Prostate gland (tissue), 2 donors: Measurements from ENCODE around the gene PHB1. TPM values are rescaled to one million over a fixed set of nuclear protein-coding genes. Genes with fewer than 3 reads are reported as not detected.

ENCODE experiments used
- DNase-seq: peaks from one replicate; pipeline ENCODE4 v3.0.0-alpha.2; 2019; ENCODE audit warnings: low spot score
- H3K27ac ChIP-seq, 2 donors: fragments of 200-600 bp; sonication (generic); 2 replicates each; pipeline ENCODE4 v1.5.1; 2017 to 2019
- H3K27me3 ChIP-seq: fragments of 200-600 bp; sonication (generic); replicated peaks from 2 replicates; pipeline ENCODE4 v1.5.1; 2019; ENCODE audit not compliant: insufficient read depth
- H3K36me3 ChIP-seq, 2 donors: fragments of 200-600 bp; sonication (generic); 1 replicate in 1 of 2; 2 replicates in 1 of 2; pipeline versions ENCODE4 v1.5.1 to v1.8.1; 2017 to 2019
- H3K4me1 ChIP-seq: fragments of 200-600 bp; sonication (generic); replicated peaks from 2 replicates; pipeline ENCODE4 v1.5.1; 2019
- H3K4me3 ChIP-seq, 2 donors: fragments of 200-600 bp; sonication (generic); 2 replicates each; pipeline ENCODE4 v1.5.1; 2017 to 2019
- H3K9me3 ChIP-seq: fragments of 200-600 bp; sonication (generic); 2 replicates; pipeline ENCODE4 v1.5.1; 2017
- POLR2A ChIP-seq: fragments of 450-650 bp; IDR thresholded peaks from one replicate; pipeline ENCODE4 v1.6.1; 2016; ENCODE audit warnings: antibody characterized with exemption, mild to moderate bottlenecking
- POLR2AphosphoS5 ChIP-seq: sonication (generic); formaldehyde crosslinking; IDR thresholded peaks from one replicate; pipeline ENCODE4 v1.6.1; 2017; ENCODE audit warnings: antibody characterized with exemption
- WGBS: methylation state at CpG from one replicate; pipeline ENCODE4 v1.1.5; 2018; 5-methylcytosine and 5-hydroxymethylcytosine counted together
- intact Hi-C: fragments of 100-400 bp; cut with DNase I; formaldehyde crosslinking; loops from one replicate; pipeline ENCODE4 v1.14.2; 2022
- total RNA-seq, 2 donors: library from RNA; depleted of rRNA; stranded (reverse); fragments of >200 nt; gene quantifications; one replicate each; pipeline ENCODE4 v1.1.0, GENCODE V29; 2016
- TF ChIP-seq, protein P1 (sequence below), 4 experiments: fragments of 200-600 bp in 2 of 4; fragments of 450-650 bp in 2 of 4; sonication (generic) in 2 of 4; IDR thresholded peaks; 1 replicate in 3 of 4; 2 replicates in 1 of 4; pipeline ENCODE4 v1.5.1; 2016 to 2019; ENCODE audit warnings: antibody characterized with exemption in 4 of 4, mild to moderate bottlenecking in 2 of 4, moderate library complexity in 2 of 4

PHB1 gene
- total RNA-seq, 2 donors from 2014 or later: 105 to 135 TPM

DNA sequence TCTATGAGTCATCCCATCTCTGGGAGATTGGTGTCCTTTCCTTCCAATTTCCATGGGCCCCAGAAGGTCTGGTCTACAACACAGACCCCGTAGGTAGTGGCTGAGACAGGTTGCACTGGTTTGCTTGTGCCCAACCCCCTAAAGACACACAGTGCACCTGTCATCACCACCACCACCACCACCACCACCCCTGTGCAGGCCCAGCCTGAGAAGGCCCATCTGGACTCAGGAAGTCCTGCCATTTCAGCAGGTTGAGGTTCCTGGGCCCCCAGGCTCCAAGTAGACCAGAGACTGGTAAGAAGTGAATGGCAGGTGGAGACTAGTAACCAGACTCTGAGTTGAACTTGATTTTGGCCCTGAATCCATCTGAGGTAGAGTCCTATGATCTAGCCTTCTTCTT, 25.9 kb upstream of the PHB1 start:
- intact Hi-C loops: no loop called here
- no peak for TF ChIP-seq POLR2AphosphoS5
- Histone ChIP-seq H3K27ac (no peak overlapping the region), H3K36me3 (no peaks in the 10 kb centered on the region), H3K9me3 (no peaks in the 10 kb centered on the region), H3K27me3 (no peaks in the 10 kb centered on the region), H3K4me1 (no peaks in the 10 kb centered on the region), H3K4me3 (no peak overlapping the region)
- 60% methylated on average over 1 of the region's 1 CpG for WGBS
- DNase-seq: no peak

DNA sequence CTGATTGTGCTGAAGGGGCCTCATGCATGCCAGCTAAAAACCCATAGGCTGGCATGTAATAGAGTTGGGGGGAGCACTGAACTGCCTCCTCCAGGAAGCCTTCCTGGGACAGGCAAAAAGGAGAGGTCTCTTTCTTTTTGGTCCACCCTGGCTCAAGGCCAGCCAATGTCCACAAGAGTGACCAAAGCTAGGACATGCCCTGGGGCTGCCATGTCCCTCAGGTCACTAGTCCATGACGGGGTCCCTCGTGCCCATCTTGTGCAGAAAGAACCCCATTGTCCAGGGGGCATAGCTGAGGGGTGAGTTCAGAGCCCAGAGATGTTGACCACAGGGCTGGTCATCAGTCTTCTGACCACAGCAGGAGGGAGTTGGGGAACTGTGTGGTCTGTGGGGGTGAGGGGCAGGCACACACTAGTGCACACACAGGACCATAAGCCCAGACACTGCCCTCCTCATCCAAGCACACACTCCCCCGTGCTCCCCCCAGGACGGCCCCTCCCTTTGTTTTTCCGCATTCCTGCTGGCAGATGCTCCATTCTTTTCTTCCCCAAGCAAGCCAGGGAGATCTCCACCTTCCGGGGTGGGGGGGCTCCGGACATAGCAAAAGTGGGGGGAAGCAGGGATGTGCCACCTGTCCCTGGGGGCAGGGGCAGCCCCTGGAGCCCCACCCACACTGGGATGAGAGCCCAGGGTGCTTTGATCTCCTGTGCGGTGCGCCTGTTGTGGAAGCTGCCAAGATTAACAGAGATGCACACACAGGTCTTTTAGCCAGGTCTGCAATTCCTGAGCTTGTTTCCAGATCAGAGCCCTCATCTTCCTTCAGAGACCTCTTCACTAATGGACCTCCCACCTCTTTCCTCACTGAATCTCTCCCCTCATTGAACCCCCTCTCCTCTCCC, 25.2 kb upstream of the PHB1 start:
- TF ChIP-seq, protein P1, sequence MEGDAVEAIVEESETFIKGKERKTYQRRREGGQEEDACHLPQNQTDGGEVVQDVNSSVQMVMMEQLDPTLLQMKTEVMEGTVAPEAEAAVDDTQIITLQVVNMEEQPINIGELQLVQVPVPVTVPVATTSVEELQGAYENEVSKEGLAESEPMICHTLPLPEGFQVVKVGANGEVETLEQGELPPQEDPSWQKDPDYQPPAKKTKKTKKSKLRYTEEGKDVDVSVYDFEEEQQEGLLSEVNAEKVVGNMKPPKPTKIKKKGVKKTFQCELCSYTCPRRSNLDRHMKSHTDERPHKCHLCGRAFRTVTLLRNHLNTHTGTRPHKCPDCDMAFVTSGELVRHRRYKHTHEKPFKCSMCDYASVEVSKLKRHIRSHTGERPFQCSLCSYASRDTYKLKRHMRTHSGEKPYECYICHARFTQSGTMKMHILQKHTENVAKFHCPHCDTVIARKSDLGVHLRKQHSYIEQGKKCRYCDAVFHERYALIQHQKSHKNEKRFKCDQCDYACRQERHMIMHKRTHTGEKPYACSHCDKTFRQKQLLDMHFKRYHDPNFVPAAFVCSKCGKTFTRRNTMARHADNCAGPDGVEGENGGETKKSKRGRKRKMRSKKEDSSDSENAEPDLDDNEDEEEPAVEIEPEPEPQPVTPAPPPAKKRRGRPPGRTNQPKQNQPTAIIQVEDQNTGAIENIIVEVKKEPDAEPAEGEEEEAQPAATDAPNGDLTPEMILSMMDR (IDR thresholded peaks at IDR 0.05): no peak
- TF ChIP-seq POLR2AphosphoS5 (no peak), POLR2A (no peak)
- DNase-seq: no peak
- Histone ChIP-seq H3K9me3 (no peaks in the 10 kb centered on the region), H3K4me1 (no peaks in the 10 kb centered on the region), H3K4me3 (no peak overlapping the region), H3K27ac (no peak overlapping the region), H3K36me3 (no peaks in the 10 kb centered on the region), H3K27me3 (no peaks in the 10 kb centered on the region)
- WGBS: 39% methylated on average over 9 of the region's 9 CpGs
- intact Hi-C loops: loop anchor here (5.0 kb wide), 1 partner anchor 117 kb away; no protein-coding TSS in a partner anchor

DNA sequence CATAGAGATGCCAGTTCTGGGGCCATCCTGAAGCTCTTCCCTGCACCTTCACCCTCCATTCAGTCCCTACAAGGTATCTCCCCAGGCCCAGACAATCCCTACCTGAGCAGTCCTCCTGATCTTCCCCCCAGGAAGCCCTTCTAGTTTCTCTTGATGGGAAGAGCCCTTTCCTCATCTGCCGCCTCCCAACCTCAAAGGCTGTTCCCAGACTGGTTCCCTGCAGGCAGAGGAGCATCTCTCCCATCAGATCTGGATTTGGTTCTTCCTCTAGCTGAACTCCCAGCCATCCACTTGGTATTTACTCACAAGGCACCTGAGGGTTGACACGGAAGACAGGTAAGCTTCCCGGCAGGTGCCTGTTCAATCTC, 24.6 kb upstream of the PHB1 start:
- no peak overlapping the region for H3K4me3 ChIP-seq
- H3K4me1 ChIP-seq: no peaks in the 10 kb centered on the region
- H3K36me3 ChIP-seq: no peaks in the 10 kb centered on the region
- no peaks in the 10 kb centered on the region for H3K27me3 ChIP-seq
- 66% methylated on average over 3 of the region's 3 CpGs for WGBS
- no peak for TF ChIP-seq POLR2AphosphoS5
- TF ChIP-seq, protein P1 (IDR thresholded peaks at IDR 0.05): no peak
- no peaks in the 10 kb centered on the region for H3K9me3 ChIP-seq
- no peak for DNase-seq
- H3K27ac ChIP-seq: no peak overlapping the region
- intact Hi-C loops: loop anchor here (5.0 kb wide), 1 partner anchor 118 kb away; no protein-coding TSS in a partner anchor

DNA sequence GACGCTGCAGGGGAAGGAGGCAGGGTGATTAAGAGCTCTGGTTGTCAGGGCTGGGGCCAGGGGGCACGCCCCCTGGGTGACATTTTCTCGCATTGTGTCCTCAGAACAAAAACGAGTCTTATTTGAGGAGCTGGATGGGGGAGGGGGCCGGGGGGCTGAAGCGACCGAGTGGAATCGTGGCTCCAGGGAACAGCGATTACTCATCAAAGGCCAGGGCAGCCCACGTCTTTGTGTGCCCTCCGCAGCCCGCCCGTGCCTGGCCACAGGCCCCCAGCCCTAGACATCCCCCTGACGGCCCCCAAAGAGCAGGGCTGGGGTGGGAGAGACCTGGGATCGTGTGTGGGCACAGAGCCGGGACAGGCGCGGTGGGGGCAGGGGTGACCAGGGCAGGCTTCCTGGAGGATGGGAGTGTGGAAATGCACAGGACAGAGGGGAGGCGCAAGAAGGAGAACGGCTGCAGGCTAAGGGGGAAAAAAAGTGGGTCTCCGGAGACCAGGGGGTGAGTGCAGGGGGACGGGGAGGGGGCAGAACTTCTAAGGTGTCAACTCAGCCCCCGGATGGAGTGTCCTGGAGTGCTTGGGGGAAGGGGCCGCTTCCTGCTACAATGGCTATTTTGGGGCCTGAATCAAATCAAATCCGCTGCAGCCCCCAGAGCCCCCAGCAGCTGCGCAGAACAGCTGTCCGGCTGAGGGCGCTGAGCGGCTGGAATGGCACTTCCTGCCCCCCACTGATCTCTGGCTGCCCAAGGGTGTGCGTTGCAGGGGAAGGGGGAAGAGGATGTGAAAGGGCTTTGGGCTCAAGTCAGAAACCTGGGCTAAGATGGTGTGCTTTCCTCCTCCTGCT, 24.0 kb upstream of the PHB1 start:
- intact Hi-C loops: loop anchor here (5.0 kb wide), 1 partner anchor 119 kb away; no protein-coding TSS in a partner anchor
- no peak overlapping the region for H3K4me3 ChIP-seq
- H3K27ac ChIP-seq: no peak overlapping the region
- no peaks in the 10 kb centered on the region for H3K36me3 ChIP-seq
- TF ChIP-seq POLR2AphosphoS5: no peak
- TF ChIP-seq, protein P1 (IDR thresholded peaks at IDR 0.05): no peak
- TF ChIP-seq POLR2A: no peak
- H3K27me3 ChIP-seq: no peaks in the 10 kb centered on the region
- DNase-seq: no peak
- H3K4me1 ChIP-seq: no peaks in the 10 kb centered on the region
- no peaks in the 10 kb centered on the region for H3K9me3 ChIP-seq
- WGBS: 57% methylated on average over 30 of the region's 30 CpGs

DNA sequence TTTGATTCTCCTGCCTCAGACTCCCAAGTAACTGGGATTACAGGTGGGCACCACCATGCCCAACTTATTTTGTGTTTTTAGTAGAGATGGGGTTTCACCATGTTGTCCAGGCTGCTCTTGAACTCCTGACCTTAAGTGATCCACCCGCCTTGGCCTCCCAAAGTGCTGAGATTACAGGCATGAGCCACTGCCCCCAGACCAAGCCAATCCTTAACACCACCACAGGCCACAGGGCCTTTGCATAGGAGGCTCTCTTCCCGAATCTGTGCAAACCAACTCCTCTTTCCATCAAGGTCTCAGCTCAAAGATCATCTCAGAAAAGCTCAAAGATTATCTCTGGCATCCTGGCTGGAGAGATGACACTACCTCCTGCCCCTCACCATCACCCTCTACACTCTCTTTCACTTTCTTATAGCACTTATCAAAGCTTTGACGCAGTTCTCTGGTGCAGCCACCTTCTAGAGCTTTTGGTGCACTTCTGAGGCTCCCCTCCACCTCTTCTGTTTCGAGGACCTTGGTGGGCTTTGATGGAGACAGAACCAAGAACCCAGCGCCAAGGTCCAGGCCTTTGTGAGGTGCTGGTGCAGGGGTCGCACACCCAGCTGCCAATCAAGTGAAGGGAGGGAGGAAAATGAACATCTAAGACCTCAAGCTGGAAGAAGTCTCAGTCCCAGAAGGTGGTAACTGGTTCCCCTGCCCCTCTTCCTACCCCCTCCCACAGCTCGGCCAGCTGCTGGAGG, 23.2 kb upstream of the PHB1 start:
- no peak overlapping the region for H3K27ac ChIP-seq
- H3K27me3 ChIP-seq: no peaks in the 10 kb centered on the region
- H3K9me3 ChIP-seq: no peaks in the 10 kb centered on the region
- no peak overlapping the region for H3K4me3 ChIP-seq
- no peaks in the 10 kb centered on the region for H3K4me1 ChIP-seq
- 94% methylated on average over 7 of the region's 7 CpGs for WGBS
- no peaks in the 10 kb centered on the region for H3K36me3 ChIP-seq
- intact Hi-C loops: loop anchor here (5.0 kb wide), 1 partner anchor 119 kb away; no protein-coding TSS in a partner anchor
- no peak for DNase-seq
- TF ChIP-seq POLR2AphosphoS5: no peak
- no peak for TF ChIP-seq POLR2A
- TF ChIP-seq, protein P1 (IDR thresholded peaks at IDR 0.05): no peak
